Fibroblast of mammary gland (primary cell): ENCODE results near the gene EHD4.

Source experiments
- DNase-seq: peaks from one replicate; pipeline ENCODE4 v3.0.0-alpha.2; 2010; ENCODE audit warnings: low read depth
- H3K4me3 ChIP-seq: 2 replicates; pipeline ENCODE4 v1.5.1; 2011; ENCODE audit warnings: low read depth, mild to moderate bottlenecking, low read length, moderate library complexity; ENCODE audit not compliant: control insufficient read depth
- CTCF ChIP-seq: conservative IDR thresholded peaks from 2 replicates; pipeline ENCODE4 v1.5.1; 2011; ENCODE audit warnings: low read depth, low read length, inconsistent platforms; ENCODE audit not compliant: control insufficient read depth, insufficient read depth

The EHD4 gene

GRCh38 chr15:41939986-41940385, 32.4 kb downstream of the EHD4 start:
- no peak overlapping the region for H3K4me3 ChIP-seq
- no peak for DNase-seq

GRCh38 chr15:41937568-41937923, 34.8 kb downstream of the EHD4 start:
- no peak overlapping the region for H3K4me3 ChIP-seq
- DNase-seq: no peak
- TF ChIP-seq CTCF: no peak

More at GRCh38 chr15:41939986-41940385, 32.4 kb downstream of the EHD4 start:
- TF ChIP-seq CTCF: no peak

GRCh38 chr15:41936649-41937567, 35.4 kb downstream of the EHD4 start:
- no peak for DNase-seq
- no peak overlapping the region for H3K4me3 ChIP-seq
- no peak for TF ChIP-seq CTCF

GRCh38 chr15:41936155-41936554, 36.2 kb downstream of the EHD4 start:
- DNase-seq: no peak
- TF ChIP-seq CTCF: no peak
- no peak overlapping the region for H3K4me3 ChIP-seq

- TF ChIP-seq CTCF: no peak
- no peak for DNase-seq
- no peak overlapping the region for H3K4me3 ChIP-seq
These were observed 36.8 kb downstream of the EHD4 start for GRCh38 chr15:41935566-41936020.

GRCh38 chr15:41934843-41935242, 37.5 kb downstream of the EHD4 start:
- DNase-seq: no peak
- no peak overlapping the region for H3K4me3 ChIP-seq
- TF ChIP-seq CTCF: no peak
